ENCODE measurements around the gene GPR142. TPM values are rescaled to one million over a fixed set of nuclear protein-coding genes. Genes with fewer than 3 reads are reported as not detected.

GPR142 gene
- total RNA-seq, 1 donor from 2014 or later = not detected

- H3K4me1 Mint-ChIP-seq = peaks cover 20% of the 10 kb centered on the region
- H3K27ac Mint-ChIP-seq = no peak overlapping the region
- no peak for DNase-seq (ENCODE audit: low spot score in 2 of 2, unreplicated experiment in 2 of 2)
- TF ChIP-seq, protein P1, sequence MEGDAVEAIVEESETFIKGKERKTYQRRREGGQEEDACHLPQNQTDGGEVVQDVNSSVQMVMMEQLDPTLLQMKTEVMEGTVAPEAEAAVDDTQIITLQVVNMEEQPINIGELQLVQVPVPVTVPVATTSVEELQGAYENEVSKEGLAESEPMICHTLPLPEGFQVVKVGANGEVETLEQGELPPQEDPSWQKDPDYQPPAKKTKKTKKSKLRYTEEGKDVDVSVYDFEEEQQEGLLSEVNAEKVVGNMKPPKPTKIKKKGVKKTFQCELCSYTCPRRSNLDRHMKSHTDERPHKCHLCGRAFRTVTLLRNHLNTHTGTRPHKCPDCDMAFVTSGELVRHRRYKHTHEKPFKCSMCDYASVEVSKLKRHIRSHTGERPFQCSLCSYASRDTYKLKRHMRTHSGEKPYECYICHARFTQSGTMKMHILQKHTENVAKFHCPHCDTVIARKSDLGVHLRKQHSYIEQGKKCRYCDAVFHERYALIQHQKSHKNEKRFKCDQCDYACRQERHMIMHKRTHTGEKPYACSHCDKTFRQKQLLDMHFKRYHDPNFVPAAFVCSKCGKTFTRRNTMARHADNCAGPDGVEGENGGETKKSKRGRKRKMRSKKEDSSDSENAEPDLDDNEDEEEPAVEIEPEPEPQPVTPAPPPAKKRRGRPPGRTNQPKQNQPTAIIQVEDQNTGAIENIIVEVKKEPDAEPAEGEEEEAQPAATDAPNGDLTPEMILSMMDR (IDR thresholded peaks at IDR 0.05; ENCODE audit: unreplicated experiment) = no peak
- no peaks in the 10 kb centered on the region for H3K36me3 Mint-ChIP-seq
- H3K9me3 Mint-ChIP-seq = no peaks in the 10 kb centered on the region
- H3K4me3 Mint-ChIP-seq = no peak overlapping the region
- H3K27me3 Mint-ChIP-seq (ENCODE audit: low read depth) = no peaks in the 10 kb centered on the region
Measured at GRCh38 chr17:74391771-74392170, 24.5 kb downstream of the GPR142 start.

DNA sequence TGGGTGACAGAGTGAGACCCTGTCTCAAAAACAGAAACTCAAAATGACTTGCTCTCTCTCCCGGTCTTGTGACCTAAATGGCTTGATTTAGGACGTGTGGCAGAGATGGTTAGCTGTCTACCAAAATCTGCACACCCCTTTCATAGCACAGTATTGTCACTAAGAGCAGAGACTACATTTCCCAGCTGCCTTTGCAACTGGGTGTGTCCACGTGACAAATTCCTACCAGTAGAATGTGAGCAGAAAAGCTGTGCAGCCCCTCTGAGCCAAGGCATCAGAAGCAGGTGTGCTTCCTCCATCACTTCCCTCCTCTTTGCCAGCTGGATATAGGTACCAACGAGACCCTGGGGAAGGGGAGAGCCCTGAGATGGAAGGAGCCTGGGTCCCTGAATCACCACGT lies 25.5 kb downstream of the GPR142 start:
- Mint-ChIP-seq H3K4me3 (no peak overlapping the region), H3K36me3 (no peaks in the 10 kb centered on the region), H3K27ac (no peak overlapping the region), H3K4me1 (peaks cover 20% of the 10 kb centered on the region), H3K27me3 (ENCODE audit: low read depth) (no peaks in the 10 kb centered on the region), H3K9me3 (no peaks in the 10 kb centered on the region)
- DNase-seq (ENCODE audit: low spot score in 2 of 2, unreplicated experiment in 2 of 2) = no peak
- TF ChIP-seq, protein P1 (IDR thresholded peaks at IDR 0.05; ENCODE audit: unreplicated experiment) = no peak

GRCh38 chr17:74393346-74393942 lies 26.1 kb downstream of the GPR142 start:
- no peak for DNase-seq (ENCODE audit: low spot score in 2 of 2, unreplicated experiment in 2 of 2)
- H3K9me3 Mint-ChIP-seq = no peaks in the 10 kb centered on the region
- no peaks in the 10 kb centered on the region for H3K36me3 Mint-ChIP-seq
- no peak overlapping the region for H3K27ac Mint-ChIP-seq
- peaks cover 20% of the 10 kb centered on the region for H3K4me1 Mint-ChIP-seq
- H3K4me3 Mint-ChIP-seq = no peak overlapping the region
- TF ChIP-seq, protein P1 (IDR thresholded peaks at IDR 0.05; ENCODE audit: unreplicated experiment) = no peak
- H3K27me3 Mint-ChIP-seq (ENCODE audit: low read depth) = no peaks in the 10 kb centered on the region

DNA sequence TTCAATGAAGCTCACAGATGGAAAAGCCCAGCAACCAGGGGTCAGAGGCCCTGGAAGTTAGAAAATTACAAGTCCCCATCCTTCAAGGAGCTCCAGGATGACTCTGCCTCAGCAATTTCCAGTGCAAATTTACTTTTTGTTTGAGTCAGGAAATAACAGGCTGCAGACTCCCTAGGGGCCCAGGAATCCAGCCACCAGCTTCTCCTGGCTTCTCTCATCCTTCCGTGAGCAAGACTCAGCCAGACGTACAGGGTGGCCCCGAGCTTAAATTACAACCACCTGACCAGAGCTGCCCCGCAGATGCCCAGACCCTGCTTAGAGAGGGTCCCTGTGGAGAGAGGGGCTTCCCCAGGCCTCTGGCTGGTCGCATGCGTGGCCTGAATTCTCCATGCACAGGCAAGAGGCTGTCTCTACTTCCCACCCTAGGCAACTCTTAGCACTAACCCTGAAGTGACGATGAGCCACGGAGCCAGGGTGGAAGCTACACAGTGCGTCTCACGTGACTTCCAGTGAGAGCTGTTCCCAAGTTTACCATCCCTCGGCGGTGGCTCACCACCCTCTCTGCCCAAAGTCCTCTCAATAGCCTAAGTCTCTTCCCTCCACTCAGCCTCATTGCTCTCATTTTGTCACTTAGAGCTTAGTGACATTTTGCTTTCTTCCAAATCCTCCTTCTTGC lies 27.1 kb downstream of the GPR142 start:
- Mint-ChIP-seq H3K27me3 (ENCODE audit: low read depth) (no peaks in the 10 kb centered on the region), H3K4me3 (no peak overlapping the region), H3K36me3 (no peaks in the 10 kb centered on the region), H3K27ac (no peak overlapping the region), H3K9me3 (no peaks in the 10 kb centered on the region), H3K4me1 (peaks cover 15% of the 10 kb centered on the region)
- TF ChIP-seq, protein P1 (IDR thresholded peaks at IDR 0.05; ENCODE audit: unreplicated experiment) = no peak
- no peak for DNase-seq (ENCODE audit: low spot score in 2 of 2, unreplicated experiment in 2 of 2)

GRCh38 chr17:74394977-74395376 lies 27.7 kb downstream of the GPR142 start:
- no peak for DNase-seq (ENCODE audit: low spot score in 2 of 2, unreplicated experiment in 2 of 2)

More at GRCh38 chr17:74394977-74395376, 27.7 kb downstream of the GPR142 start:
- Mint-ChIP-seq H3K4me1 (peaks cover 15% of the 10 kb centered on the region), H3K4me3 (no peak overlapping the region), H3K9me3 (no peaks in the 10 kb centered on the region), H3K36me3 (no peaks in the 10 kb centered on the region), H3K27me3 (ENCODE audit: low read depth) (no peaks in the 10 kb centered on the region), H3K27ac (no peak overlapping the region)
- TF ChIP-seq, protein P1 (IDR thresholded peaks at IDR 0.05; ENCODE audit: unreplicated experiment) = no peak

Data from mesothelial cell of epicardium (in vitro differentiated cells).